HFFc6 (cell line): ENCODE measurements around the gene MRAP2. TPM values are rescaled to one million over a fixed set of nuclear protein-coding genes. Genes with fewer than 3 reads are reported as not detected.
"Not testable (repeated sequence)": the region's sequence is repeated elsewhere in the genome, so short reads cannot be mapped to it uniquely, and the experiment has no call there.

ENCODE experiments used
- DNase-seq: peaks from one replicate; pipeline ENCODE4 v3.0.0-alpha.2; 2018
- H3K27ac Mint-ChIP-seq: 2 replicates; pipeline ENCODE4 v1.8.0; 2020; ENCODE audit warnings: mild to moderate bottlenecking, mixed read lengths
- H3K27me3 Mint-ChIP-seq: 2 replicates; pipeline ENCODE4 v1.8.0; 2021; ENCODE audit warnings: mild to moderate bottlenecking, moderate library complexity, mixed read lengths; ENCODE audit not compliant: insufficient read depth
- H3K36me3 Mint-ChIP-seq: 2 replicates; pipeline ENCODE4 v1.8.0; 2021; ENCODE audit warnings: low read depth, mixed read lengths
- H3K4me1 Mint-ChIP-seq: 2 replicates; pipeline ENCODE4 v1.8.0; 2020; ENCODE audit warnings: low read depth, mixed read lengths
- H3K4me3 Mint-ChIP-seq: 2 replicates; pipeline ENCODE4 v1.8.0; 2020; ENCODE audit warnings: mild to moderate bottlenecking, moderate library complexity, mixed read lengths
- H3K9me3 Mint-ChIP-seq: 2 replicates; pipeline ENCODE4 v1.8.0; 2020; ENCODE audit warnings: mild to moderate bottlenecking, mixed read lengths
- total RNA-seq, 6 experiments: library from RNA; stranded (reverse); fragmentation: NEBNext Ultra II Directional; extraction: Animal tissue kit (Norgen Biotek cat#: 25700); gene quantifications; 2 replicates in 1 of 6; 3 replicates in 5 of 6; pipeline ENCODE4 v1.2.3, GENCODE V29; 2021
- TF ChIP-seq, protein P1 (sequence below): fragments of 200-600 bp; sonication (generic); IDR thresholded peaks from 2 replicates; pipeline ENCODE4 v1.5.0; 2021; ENCODE audit warnings: antibody characterized with exemption, mild to moderate bottlenecking

Gene MRAP2
- total RNA-seq, 6 experiments from 2014 or later, result 0.07 TPM; not detected in 5

DNA sequence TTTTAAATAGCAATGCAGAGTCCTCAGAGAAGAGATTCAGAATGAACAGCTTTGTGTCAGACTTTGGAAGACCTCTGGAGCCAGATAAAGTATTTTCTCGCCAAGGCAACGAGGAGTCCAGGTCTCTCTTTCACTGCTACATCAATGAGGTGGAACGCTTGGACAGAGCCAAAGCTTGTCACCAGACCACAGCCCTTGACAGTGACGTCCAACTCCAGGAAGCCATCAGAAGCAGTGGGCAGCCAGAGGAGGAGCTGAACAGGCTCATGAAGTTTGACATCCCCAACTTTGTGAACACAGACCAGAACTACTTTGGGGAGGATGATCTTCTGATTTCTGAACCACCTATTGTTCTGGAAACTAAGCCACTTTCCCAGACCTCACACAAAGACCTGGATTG is 55.5 kb downstream of the MRAP2 start:
- Mint-ChIP-seq H3K9me3 (0 out of 2 replicates have a peak, but pooled peaks cover 4% of the 10 kb centered on the region), H3K27ac (no peak overlapping the region), H3K27me3 (no peaks in the 10 kb centered on the region; the same call in 1 of the 2 replicates), H3K4me3 (no peak overlapping the region), H3K36me3 (peaks cover 4% of the 10 kb centered on the region; the same call in 1 of the 2 replicates), H3K4me1 (peaks cover 13% of the 10 kb centered on the region)
- TF ChIP-seq, protein P1, sequence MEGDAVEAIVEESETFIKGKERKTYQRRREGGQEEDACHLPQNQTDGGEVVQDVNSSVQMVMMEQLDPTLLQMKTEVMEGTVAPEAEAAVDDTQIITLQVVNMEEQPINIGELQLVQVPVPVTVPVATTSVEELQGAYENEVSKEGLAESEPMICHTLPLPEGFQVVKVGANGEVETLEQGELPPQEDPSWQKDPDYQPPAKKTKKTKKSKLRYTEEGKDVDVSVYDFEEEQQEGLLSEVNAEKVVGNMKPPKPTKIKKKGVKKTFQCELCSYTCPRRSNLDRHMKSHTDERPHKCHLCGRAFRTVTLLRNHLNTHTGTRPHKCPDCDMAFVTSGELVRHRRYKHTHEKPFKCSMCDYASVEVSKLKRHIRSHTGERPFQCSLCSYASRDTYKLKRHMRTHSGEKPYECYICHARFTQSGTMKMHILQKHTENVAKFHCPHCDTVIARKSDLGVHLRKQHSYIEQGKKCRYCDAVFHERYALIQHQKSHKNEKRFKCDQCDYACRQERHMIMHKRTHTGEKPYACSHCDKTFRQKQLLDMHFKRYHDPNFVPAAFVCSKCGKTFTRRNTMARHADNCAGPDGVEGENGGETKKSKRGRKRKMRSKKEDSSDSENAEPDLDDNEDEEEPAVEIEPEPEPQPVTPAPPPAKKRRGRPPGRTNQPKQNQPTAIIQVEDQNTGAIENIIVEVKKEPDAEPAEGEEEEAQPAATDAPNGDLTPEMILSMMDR, result no peak
- DNase-seq, result no peak

DNA sequence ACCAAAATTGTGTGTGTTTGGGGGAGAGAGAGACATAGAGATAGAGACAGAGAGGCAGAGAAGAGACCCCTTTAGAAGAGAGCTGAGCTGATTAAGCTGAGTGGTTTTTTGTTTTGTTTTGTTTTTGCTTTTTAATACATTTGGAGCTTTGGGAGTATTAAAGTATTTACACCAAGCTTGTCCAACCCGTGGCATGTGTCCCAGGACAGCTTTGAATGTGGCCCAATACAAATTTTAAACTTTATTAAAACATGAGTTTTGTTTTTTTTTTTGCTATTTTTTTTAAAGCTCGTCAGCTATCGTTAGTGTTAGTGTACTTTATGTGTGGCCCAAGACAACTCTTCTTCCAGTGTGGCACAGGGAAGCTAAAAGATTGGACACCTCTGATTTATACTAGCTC is 56.0 kb downstream of the MRAP2 start:
- 0 out of 2 replicates have a peak, but pooled peaks cover 4% of the 10 kb centered on the region for H3K9me3 Mint-ChIP-seq
- H3K4me3 Mint-ChIP-seq, result no peak overlapping the region
- TF ChIP-seq, protein P1, result no peak
- peaks cover 4% of the 10 kb centered on the region; the same call in 1 of the 2 replicates for H3K36me3 Mint-ChIP-seq
- DNase-seq, result no peak
- peaks cover 17% of the 10 kb centered on the region for H3K4me1 Mint-ChIP-seq
- H3K27me3 Mint-ChIP-seq, result no peaks in the 10 kb centered on the region; the same call in 1 of the 2 replicates
- no peak overlapping the region for H3K27ac Mint-ChIP-seq

DNA sequence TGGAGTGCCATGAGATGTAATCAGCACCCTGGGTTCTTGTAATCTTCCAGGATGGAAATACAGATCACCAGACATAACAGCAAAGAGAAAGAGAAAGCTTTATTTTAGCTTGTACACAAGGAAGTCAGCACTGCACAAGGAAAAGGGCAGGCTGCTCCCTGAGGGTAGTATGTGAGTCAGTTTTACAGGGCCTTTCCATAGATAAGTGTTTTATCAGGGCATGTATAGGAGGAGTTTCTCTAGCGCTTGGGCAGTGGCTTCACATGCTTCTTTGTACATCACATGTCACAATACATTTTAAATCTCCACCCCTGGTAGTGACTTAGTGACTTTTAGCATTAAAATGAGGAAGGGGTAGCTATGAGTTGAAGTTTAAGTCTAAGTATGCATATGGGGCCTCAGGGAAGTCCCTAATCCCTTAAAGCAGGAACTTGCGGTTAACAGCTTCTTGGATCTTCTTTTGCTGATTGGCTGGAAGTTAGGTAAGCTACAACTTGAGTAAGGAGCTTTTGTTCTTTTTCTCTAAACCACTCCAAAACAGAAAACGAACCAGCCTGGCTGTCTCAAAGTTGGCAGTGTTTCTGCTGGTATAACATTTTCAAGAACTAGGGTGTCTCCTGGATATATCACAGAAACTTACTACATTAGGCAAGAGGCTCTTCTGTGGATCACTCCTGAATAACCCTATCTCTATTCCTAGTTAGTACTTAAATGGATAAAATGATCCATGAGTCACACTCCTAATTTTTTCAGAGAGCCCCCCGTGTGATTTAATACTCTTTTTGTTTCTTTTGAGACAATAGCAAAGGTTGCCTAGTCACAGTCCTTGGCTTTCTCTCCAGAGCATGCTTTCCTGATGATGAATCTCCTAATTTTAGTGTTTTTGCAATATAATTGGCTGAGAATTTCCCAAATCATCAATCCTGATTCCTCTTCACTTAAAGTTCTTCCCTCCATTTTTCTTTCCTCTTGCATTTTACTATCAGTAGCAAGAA is 60.2 kb downstream of the MRAP2 start:
- TF ChIP-seq, protein P1, result no peak
- H3K4me3 Mint-ChIP-seq, result peak overlapping the region; percentile 18; the same call in 1 of the 2 replicates
- H3K4me1 Mint-ChIP-seq, result peaks cover 19% of the 10 kb centered on the region
- DNase-seq, result peak; percentile 15
- H3K36me3 Mint-ChIP-seq, result peaks cover 4% of the 10 kb centered on the region; the same call in 1 of the 2 replicates
- peaks cover 1% of the 10 kb centered on the region; the same call in 1 of the 2 replicates for H3K27me3 Mint-ChIP-seq
- H3K9me3 Mint-ChIP-seq, result 0 out of 2 replicates have a peak, but pooled peaks cover 4% of the 10 kb centered on the region
- peak overlapping the region; percentile 8; the same call in 1 of the 2 replicates for H3K27ac Mint-ChIP-seq

DNA sequence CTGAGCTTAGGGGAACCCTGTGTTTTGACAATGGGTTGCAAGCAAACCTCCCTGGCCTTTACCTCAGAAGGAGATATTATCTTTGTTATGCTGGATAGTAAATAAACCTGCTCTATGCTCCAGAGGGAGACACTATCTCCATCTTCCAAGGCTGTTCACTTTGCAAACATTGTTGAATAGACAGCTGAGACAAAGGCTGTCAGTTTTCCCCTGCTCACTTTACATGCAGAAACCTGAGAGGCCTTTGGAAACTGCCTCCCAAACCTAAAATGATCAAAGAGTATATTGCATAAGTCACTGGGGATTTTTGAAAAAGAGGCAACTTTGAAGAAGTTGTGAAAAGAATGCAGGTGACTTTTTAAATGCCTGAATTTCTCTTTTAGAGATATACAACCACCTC is 61.6 kb downstream of the MRAP2 start:
- DNase-seq, result no peak
- Mint-ChIP-seq H3K9me3 (0 out of 2 replicates have a peak, but pooled peaks cover 4% of the 10 kb centered on the region), H3K36me3 (peaks cover 4% of the 10 kb centered on the region; the same call in 1 of the 2 replicates), H3K27me3 (peaks cover 1% of the 10 kb centered on the region; the same call in 1 of the 2 replicates), H3K4me3 (no peak overlapping the region), H3K27ac (no peak overlapping the region), H3K4me1 (peaks cover 19% of the 10 kb centered on the region)
- TF ChIP-seq, protein P1, result no peak

DNA sequence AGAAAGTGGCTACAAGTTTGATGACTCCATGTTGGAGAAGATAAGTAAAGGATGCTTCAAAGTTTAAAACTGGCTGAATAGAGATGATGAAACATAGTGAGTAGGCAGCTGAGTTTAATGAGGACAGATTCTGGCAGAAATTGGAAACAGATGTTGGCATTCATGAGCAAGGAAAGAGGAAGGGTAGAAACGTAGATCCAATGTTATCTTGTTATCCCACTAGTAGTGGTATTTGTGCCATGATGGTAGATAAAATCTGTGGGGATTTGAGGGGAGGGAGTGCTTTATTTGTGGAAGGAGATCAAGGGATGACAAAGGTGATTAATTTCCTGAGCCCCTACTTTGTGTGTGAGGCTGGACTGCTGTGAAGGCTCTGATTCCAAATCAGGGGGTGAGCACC is 69.5 kb downstream of the MRAP2 start:
- Mint-ChIP-seq H3K27me3 (no peaks in the 10 kb centered on the region), H3K27ac (no peak overlapping the region), H3K4me1 (peaks cover 31% of the 10 kb centered on the region), H3K36me3 (no peaks in the 10 kb centered on the region), H3K9me3 (peaks cover 5% of the 10 kb centered on the region; the same call in 1 of the 2 replicates), H3K4me3 (no peak overlapping the region)
- peak; percentile 57 for DNase-seq
- TF ChIP-seq, protein P1, result no peak

DNA sequence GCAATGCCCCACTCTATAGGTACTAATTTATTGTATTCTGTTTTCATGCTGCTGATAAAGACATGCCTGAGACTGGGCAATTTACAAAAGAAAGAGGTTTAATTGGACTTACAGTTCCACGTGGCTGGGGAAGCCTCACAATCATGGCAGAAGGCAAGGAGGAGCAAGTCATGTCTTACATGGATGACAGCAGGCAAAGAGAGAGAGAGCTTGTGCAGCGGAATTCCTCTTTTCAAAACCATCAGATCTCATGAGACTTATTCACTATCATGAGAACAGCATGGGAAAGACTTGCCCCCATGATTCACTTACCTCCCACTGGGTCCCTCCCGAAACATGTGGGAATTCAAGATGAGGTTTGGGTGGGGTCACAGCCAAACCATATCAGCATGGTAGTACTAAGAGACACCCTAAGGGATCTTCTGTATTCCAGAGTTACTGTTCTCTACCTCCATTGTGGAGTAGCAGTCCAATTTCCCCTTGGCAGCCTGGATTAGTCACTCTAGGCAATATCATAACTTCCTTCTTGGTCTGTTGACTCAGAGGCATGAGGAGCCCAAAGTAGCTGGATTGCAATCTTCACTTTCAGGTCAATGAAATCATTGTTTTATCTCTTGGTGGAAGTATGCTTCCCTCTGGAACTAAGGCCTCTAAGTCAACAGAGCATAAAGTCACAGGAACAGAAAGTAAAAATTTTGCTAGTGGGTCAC is 71.8 kb downstream of the MRAP2 start:
- not testable (repeated sequence) for H3K4me3 Mint-ChIP-seq, H3K9me3 Mint-ChIP-seq, H3K36me3 Mint-ChIP-seq, H3K27me3 Mint-ChIP-seq
- Mint-ChIP-seq H3K27ac (peak overlapping the region; percentile 39; the same call in 1 of the 2 replicates), H3K4me1 (peaks cover 31% of the 10 kb centered on the region)
- peak; percentile 52 for DNase-seq
